Right cardiac atrium (tissue), 5 donors: ENCODE measurements around the gene PER3. TPM values are rescaled to one million over a fixed set of nuclear protein-coding genes. Genes with fewer than 3 reads are reported as not detected.

Source experiments
- polyA plus RNA-seq: library from polyadenylated mRNA; stranded (reverse); fragments of 200-250 nt; gene quantifications from one replicate; pipeline ENCODE4 v1.2.3, GENCODE V29; 2013
- total RNA-seq, 4 donors: library from RNA; stranded (reverse); fragmentation: NEBNext Ultra II Directional; extraction: Animal tissue kit (Norgen Biotek cat#: 25700); gene quantifications; one replicate each; pipeline ENCODE4 v1.2.1, GENCODE V29; 2021
- donor health status: healthy with polysubstance abuse.
- donor health status: DM: no; HTN: yes; CAD: no.
- donor health status: DM: no; HTN: no; CAD: no.
- donor health status: DM: no; HTN: yes; CAD: no; lungs with severe emphysema.
- donor health status: DM: yes; HTN: yes; CAD: no.

The PER3 gene
- total and polyA plus RNA-seq, 5 donors: 11.5 to 28.2 (median 21.9) TPM

Other genes with a start within 250 kb of the PER3 start
- 10 to 100 TPM; 76.6 to 90.4 (median 83.8) TPM for gene VAMP3, start 13.0 kb upstream of the PER3 start, total RNA-seq
- 61.3 TPM for gene VAMP3, start 13.0 kb upstream of the PER3 start, polyA plus RNA-seq
- gene UTS2, start 68.8 kb downstream of the PER3 start, total RNA-seq: not detected
- 0.05 TPM for gene UTS2, start 68.8 kb downstream of the PER3 start, polyA plus RNA-seq
- gene TNFRSF9, start 156.5 kb downstream of the PER3 start, total RNA-seq: not detected
- gene TNFRSF9, start 156.5 kb downstream of the PER3 start, polyA plus RNA-seq: 0.07 TPM
- gene PARK7, start 177.4 kb downstream of the PER3 start, total RNA-seq: 100 to 1,000 TPM; 302 to 323 (median 314) TPM
- gene PARK7, start 177.4 kb downstream of the PER3 start, polyA plus RNA-seq: 501 TPM
- 10 to 100 TPM in 3 of 4 donors, 1 to 10 TPM in 1; 9.8 to 16.9 (median 15.0) TPM for gene ERRFI1, start 242.0 kb downstream of the PER3 start, total RNA-seq
- gene ERRFI1, start 242.0 kb downstream of the PER3 start, polyA plus RNA-seq: 12.8 TPM